VCaP (cell line): ENCODE results near the gene ITGA4.
"Not testable (repeated sequence)": the region's sequence is repeated elsewhere in the genome, so short reads cannot be mapped to it uniquely, and the experiment has no call there.

Experiments used
- H3K27ac ChIP-seq: fragments of 450-650 bp; 2 replicates; pipeline ENCODE4 v1.5.1; 2017
- CTCF ChIP-seq: fragments of 450-650 bp; conservative IDR thresholded peaks from 2 replicates; pipeline ENCODE4 v1.5.1; 2017; ENCODE audit warnings: mild to moderate bottlenecking, moderate library complexity

ITGA4 gene

GRCh38 chr2:181444654-181445053, 12.5 kb upstream of the ITGA4 start:
- no peak overlapping the region for H3K27ac ChIP-seq
- TF ChIP-seq CTCF = no peak

- TF ChIP-seq CTCF = no peak
- no peak overlapping the region for H3K27ac ChIP-seq
These were observed 10.2 kb upstream of the ITGA4 start for GRCh38 chr2:181446985-181447384.

- not testable (repeated sequence) for H3K27ac ChIP-seq
These were observed 7.9 kb upstream of the ITGA4 start for GRCh38 chr2:181449278-181449677.

- TF ChIP-seq CTCF = no peak
- no peak overlapping the region for H3K27ac ChIP-seq
These were observed 2.3 kb upstream of the ITGA4 start for GRCh38 chr2:181454686-181455450.

GRCh38 chr2:181456660-181457120, 496 bp upstream of the ITGA4 start:
- TF ChIP-seq CTCF = no peak
- no peak overlapping the region for H3K27ac ChIP-seq

GRCh38 chr2:181457741-181458425, 697 bp downstream of the ITGA4 start:
- TF ChIP-seq CTCF = no peak
- no peak overlapping the region for H3K27ac ChIP-seq

GRCh38 chr2:181458871-181459270, 1.7 kb downstream of the ITGA4 start:
- H3K27ac ChIP-seq = no peak overlapping the region
- TF ChIP-seq CTCF = no peak

GRCh38 chr2:181459621-181460021, 2.4 kb downstream of the ITGA4 start:
- TF ChIP-seq CTCF = no peak

More at GRCh38 chr2:181459621-181460021, 2.4 kb downstream of the ITGA4 start:
- no peak overlapping the region for H3K27ac ChIP-seq
